ENCODE data around the gene ALDH2. TPM values are rescaled to one million over a fixed set of nuclear protein-coding genes. Genes with fewer than 3 reads are reported as not detected.

ALDH2 gene
- total and polyA plus RNA-seq, 10 of the 15 experiments (the other 5 are each of a cell fraction or from before 2014, with no cell fraction given): 1.4 to 16.4 (median 8.7) TPM

- no peak for TF ChIP-seq NKRF (conservative IDR thresholded peaks at IDR 0.05)
- TF ChIP-seq CEBPB (IDR thresholded peaks at IDR 0.05; ENCODE audit: borderline replicate concordance in 1 of 2, low read depth in 2 of 2, low read length in 2 of 2): no peak
- TF ChIP-seq MTA2 (IDR thresholded peaks at IDR 0.05; ENCODE audit: low read depth): peak; percentile 45; the same call in 1 of the 2 replicates
- peak; percentile 70; the same call in 1 of the 2 replicates for TF ChIP-seq POLR2AphosphoS5 (IDR thresholded peaks at IDR 0.05; ENCODE audit: low read length)
- TF ChIP-seq ZNF207 (IDR thresholded peaks at IDR 0.05; ENCODE audit: borderline replicate concordance): 0 out of 2 replicates have a peak, but pooled peaks have one; percentile 27
- TF ChIP-seq RFX5 (IDR thresholded peaks at IDR 0.05; ENCODE audit: low read depth, low read length): 0 out of 2 replicates have a peak, but pooled peaks have one; percentile 23
- TF ChIP-seq ETV6 (conservative IDR thresholded peaks at IDR 0.05 in 1 of 2, IDR thresholded peaks at IDR 0.05 in 1 of 2; ENCODE audit: borderline replicate concordance in 1 of 2, low read depth in 1 of 2): 0 out of 4 replicates have a peak, but pooled peaks of 1 of the 2 experiments have one; percentile 22
- TF ChIP-seq NBN (IDR thresholded peaks at IDR 0.05): peak; percentile 47; the same call in 1 of the 2 replicates
- TF ChIP-seq FOXM1 (IDR thresholded peaks at IDR 0.05; ENCODE audit: low read depth, low read length): no peak
- TF ChIP-seq POLR2AphosphoS2 (IDR thresholded peaks at IDR 0.05; ENCODE audit: low read depth, low read length): 0 out of 2 replicates have a peak, but pooled peaks have one; percentile 37
- TF ChIP-seq IKZF2 (IDR thresholded peaks at IDR 0.05): peak; percentile 79 to 84
- 0 out of 2 replicates have a peak, but pooled peaks have one; percentile 15 for TF ChIP-seq GATAD2B (conservative IDR thresholded peaks at IDR 0.05; ENCODE audit: low read depth)
- TF ChIP-seq E2F8 (IDR thresholded peaks at IDR 0.05; ENCODE audit: low read depth, partially characterized antibody): no peak
- TF ChIP-seq NFYB (IDR thresholded peaks at IDR 0.05; ENCODE audit: insufficient read depth, low read depth, low read length): no peak
- TF ChIP-seq SP1 (IDR thresholded peaks at IDR 0.05; ENCODE audit: low read depth, low read length): peak; percentile 29
- peak; percentile 71 for TF ChIP-seq CREB1 (IDR thresholded peaks at IDR 0.05; ENCODE audit: low read depth)
- TF ChIP-seq RELA (IDR thresholded peaks at IDR 0.05; ENCODE audit: borderline replicate concordance, partially characterized antibody): peak; percentile 44
- TF ChIP-seq SPI1 (IDR thresholded peaks at IDR 0.05; ENCODE audit: borderline replicate concordance, insufficient read depth, low read depth, low read length): peak; percentile 99
- TF ChIP-seq CBFB (IDR thresholded peaks at IDR 0.05; ENCODE audit: low read depth): peak; percentile 51; the same call in 1 of the 2 replicates
- peak; percentile 62 for TF ChIP-seq PKNOX1 (IDR thresholded peaks at IDR 0.05)
- TF ChIP-seq ASH2L (IDR thresholded peaks at IDR 0.05; ENCODE audit: borderline replicate concordance, low read depth): no peak
Observed at GRCh38 chr12:111775205-111776193, 8.8 kb downstream of the ALDH2 start (continued).

Measured in GM12878 (cell line).